Peyer's patch (tissue), 4 donors: ENCODE results near the gene B3GAT3.

Source experiments
- POLR2A ChIP-seq, 2 donors: fragments of 450-650 bp; IDR thresholded peaks; one replicate each; pipeline ENCODE4 v1.5.1; 2017; ENCODE audit warnings: antibody characterized with exemption in 2 of 2, mild to moderate bottlenecking in 2 of 2, moderate library complexity in 2 of 2
- TF ChIP-seq, protein P1 (sequence below), 6 experiments: fragments of 450-650 bp in 4 of 6; fragments of 200-600 bp in 2 of 6; sonication (generic) in 1 of 6; IDR thresholded peaks; one replicate each; pipeline ENCODE4 v1.5.1; 2017 to 2019; ENCODE audit warnings: antibody characterized with exemption in 6 of 6, mild to moderate bottlenecking in 3 of 6, moderate library complexity in 1 of 6

DNA sequence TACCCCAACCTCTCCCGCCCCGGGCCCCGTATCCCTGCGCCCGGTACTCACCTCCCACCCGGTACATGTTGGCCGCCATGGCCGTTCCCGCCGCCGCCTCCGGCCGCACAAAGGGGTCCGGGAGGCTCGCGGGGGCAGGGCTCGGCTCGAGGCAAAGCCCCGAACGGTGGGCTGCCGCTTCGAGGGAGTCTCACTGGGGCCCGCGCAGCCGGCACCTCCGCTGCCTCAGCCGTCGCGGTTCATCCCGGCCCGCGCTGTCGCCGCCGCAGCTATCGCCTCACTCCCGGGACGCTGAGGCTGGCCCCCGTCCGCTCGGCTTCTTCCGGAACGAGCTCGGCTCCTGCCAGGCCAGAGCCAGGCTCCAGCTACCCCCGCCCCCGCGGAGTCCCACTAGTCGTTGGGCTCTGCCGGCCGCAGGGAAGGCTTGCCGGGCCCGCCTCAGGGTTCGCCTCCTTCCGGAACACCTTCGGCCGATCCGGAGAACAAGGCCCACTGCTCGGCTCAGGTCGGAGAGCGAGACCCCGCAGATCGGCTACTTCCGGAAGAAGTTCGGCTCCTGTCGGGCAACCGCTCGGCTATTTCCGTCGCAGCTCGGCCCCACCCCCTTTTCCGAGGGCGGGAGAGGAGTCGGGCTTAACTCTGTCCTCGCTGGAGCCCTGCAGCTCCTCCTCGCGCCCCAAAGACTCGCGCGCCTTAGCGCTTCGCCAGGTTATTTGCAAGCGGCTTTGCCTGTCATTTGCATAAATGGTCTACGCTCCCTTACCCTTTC, 20.2 kb downstream of the B3GAT3 start, which contains the start of gene MTA2:
- TF ChIP-seq, protein P1, sequence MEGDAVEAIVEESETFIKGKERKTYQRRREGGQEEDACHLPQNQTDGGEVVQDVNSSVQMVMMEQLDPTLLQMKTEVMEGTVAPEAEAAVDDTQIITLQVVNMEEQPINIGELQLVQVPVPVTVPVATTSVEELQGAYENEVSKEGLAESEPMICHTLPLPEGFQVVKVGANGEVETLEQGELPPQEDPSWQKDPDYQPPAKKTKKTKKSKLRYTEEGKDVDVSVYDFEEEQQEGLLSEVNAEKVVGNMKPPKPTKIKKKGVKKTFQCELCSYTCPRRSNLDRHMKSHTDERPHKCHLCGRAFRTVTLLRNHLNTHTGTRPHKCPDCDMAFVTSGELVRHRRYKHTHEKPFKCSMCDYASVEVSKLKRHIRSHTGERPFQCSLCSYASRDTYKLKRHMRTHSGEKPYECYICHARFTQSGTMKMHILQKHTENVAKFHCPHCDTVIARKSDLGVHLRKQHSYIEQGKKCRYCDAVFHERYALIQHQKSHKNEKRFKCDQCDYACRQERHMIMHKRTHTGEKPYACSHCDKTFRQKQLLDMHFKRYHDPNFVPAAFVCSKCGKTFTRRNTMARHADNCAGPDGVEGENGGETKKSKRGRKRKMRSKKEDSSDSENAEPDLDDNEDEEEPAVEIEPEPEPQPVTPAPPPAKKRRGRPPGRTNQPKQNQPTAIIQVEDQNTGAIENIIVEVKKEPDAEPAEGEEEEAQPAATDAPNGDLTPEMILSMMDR (IDR thresholded peaks at IDR 0.05) = no peak
- TF ChIP-seq POLR2A (IDR thresholded peaks at IDR 0.05) = peak; percentile 56 to 66
